MCF 10A (cell line): ENCODE measurements around the gene CBX2. TPM values are rescaled to one million over a fixed set of nuclear protein-coding genes. Genes with fewer than 3 reads are reported as not detected.

Experiments
- BruUV-seq: library from RNA; stranded (reverse); fragments of 400-500 nt; replicated peaks from 2 replicates; lab custom pipeline; 2021; lab: Mats Ljungman, UMichigan
- CTCF ChIA-PET: fragments of 300-600 bp; sonication (Branson Sonifier 250); formaldehyde crosslinking; extraction: SDS; loops from one replicate; lab custom pipeline; 2021; ENCODE audit warnings: antibody characterized with exemption, inconsistent platforms; lab: Yijun Ruan, JAX
- POLR2A ChIA-PET: fragments of 300-600, 350-650 bp; sonication (Branson Sonifier 250); formaldehyde crosslinking; extraction: SDS; loops from one replicate; lab custom pipeline; 2020; ENCODE audit warnings: antibody characterized with exemption, inconsistent platforms; lab: Yijun Ruan, JAX
- DNase-seq: peaks from one replicate; pipeline ENCODE4 v3.0.0-alpha.2; 2018; ENCODE audit not compliant: unreplicated experiment
- H3K27ac Mint-ChIP-seq: one replicate; pipeline ENCODE4 v1.8.0; 2022; ENCODE audit warnings: mild to moderate bottlenecking, low read depth, mixed read lengths; ENCODE audit not compliant: unreplicated experiment
- H3K27me3 Mint-ChIP-seq: one replicate; pipeline ENCODE4 v1.8.0; 2022; ENCODE audit warnings: mixed read lengths; ENCODE audit not compliant: insufficient read depth, unreplicated experiment
- H3K36me3 Mint-ChIP-seq: one replicate; pipeline ENCODE4 v1.8.0; 2022; ENCODE audit warnings: mild to moderate bottlenecking, moderate library complexity, mixed read lengths; ENCODE audit not compliant: insufficient read depth, unreplicated experiment
- H3K4me1 Mint-ChIP-seq: one replicate; pipeline ENCODE4 v1.8.0; 2022; ENCODE audit warnings: mixed read lengths; ENCODE audit not compliant: insufficient read depth, unreplicated experiment
- H3K4me3 Mint-ChIP-seq: one replicate; pipeline ENCODE4 v1.8.0; 2022; ENCODE audit warnings: mild to moderate bottlenecking, moderate library complexity, mixed read lengths; ENCODE audit not compliant: unreplicated experiment
- H3K9me3 Mint-ChIP-seq: one replicate; pipeline ENCODE4 v1.8.0; 2022; ENCODE audit warnings: mixed read lengths; ENCODE audit not compliant: unreplicated experiment
- intact Hi-C: fragments of 100-400 bp; cut with micrococcal nuclease; formaldehyde crosslinking; loops from 2 replicates; pipeline ENCODE4 v1.14.1; 2022
- total RNA-seq: library from RNA; stranded (reverse); gene quantifications from 2 replicates; pipeline ENCODE4 v1.2.3, GENCODE V29; 2022
- TF ChIP-seq, protein P1 (sequence below): fragments of 200-600 bp; IDR thresholded peaks from one replicate; pipeline ENCODE4 v1.8.0; 2022; ENCODE audit warnings: antibody characterized with exemption, mild to moderate bottlenecking; ENCODE audit not compliant: unreplicated experiment

The CBX2 gene
- total RNA-seq, 1 experiment from 2014 or later: 3.9 TPM

DNA sequence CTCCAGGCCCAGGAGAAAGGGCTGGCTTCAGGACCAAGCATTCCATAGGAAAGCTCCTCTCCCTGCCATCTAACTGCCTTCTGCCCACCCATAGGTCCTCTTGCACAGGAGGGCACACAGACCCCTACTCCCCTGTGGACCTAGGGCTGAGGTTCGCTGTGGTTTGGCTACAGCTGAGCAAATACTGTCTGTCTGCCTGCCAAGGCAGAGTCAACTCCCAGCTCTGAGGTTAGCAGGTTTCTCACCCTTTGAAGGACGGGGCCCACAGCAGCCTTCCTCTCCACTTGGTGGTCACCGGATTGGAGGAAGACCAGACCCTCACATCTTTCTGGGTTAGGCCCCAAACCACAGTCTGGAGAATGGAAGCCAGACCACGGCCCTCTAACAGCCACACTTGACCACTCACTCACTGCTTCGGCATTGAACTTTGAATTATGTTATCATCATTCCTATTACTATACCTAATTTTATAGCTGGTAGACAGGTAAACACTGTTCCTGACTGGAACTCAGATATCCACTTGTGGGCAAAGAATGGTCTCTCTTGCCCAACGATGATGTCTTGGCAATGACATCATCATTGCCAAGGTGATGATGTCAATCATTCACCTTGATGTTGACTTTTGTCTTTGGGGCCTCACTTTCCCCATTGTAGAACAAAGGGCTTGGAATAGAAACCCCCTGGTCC lies 47.1 kb downstream of the CBX2 start:
- intact Hi-C loops: no loop called here
- Mint-ChIP-seq H3K4me3 (no peak overlapping the region), H3K27ac (no peak overlapping the region), H3K27me3 (no peaks in the 10 kb centered on the region), H3K4me1 (peaks cover 9% of the 10 kb centered on the region), H3K36me3 (no peaks in the 10 kb centered on the region), H3K9me3 (no peaks in the 10 kb centered on the region)
- BruUV-seq: no TSS peak
- TF ChIP-seq, protein P1, sequence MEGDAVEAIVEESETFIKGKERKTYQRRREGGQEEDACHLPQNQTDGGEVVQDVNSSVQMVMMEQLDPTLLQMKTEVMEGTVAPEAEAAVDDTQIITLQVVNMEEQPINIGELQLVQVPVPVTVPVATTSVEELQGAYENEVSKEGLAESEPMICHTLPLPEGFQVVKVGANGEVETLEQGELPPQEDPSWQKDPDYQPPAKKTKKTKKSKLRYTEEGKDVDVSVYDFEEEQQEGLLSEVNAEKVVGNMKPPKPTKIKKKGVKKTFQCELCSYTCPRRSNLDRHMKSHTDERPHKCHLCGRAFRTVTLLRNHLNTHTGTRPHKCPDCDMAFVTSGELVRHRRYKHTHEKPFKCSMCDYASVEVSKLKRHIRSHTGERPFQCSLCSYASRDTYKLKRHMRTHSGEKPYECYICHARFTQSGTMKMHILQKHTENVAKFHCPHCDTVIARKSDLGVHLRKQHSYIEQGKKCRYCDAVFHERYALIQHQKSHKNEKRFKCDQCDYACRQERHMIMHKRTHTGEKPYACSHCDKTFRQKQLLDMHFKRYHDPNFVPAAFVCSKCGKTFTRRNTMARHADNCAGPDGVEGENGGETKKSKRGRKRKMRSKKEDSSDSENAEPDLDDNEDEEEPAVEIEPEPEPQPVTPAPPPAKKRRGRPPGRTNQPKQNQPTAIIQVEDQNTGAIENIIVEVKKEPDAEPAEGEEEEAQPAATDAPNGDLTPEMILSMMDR: no peak
- ChIA-PET CTCF (no interaction called here), POLR2A (interaction anchor here (1.6 kb wide), 1 partner anchor 12 kb away, joined by 5 read pairs; no protein-coding TSS in a partner anchor)
- no peak for DNase-seq

DNA sequence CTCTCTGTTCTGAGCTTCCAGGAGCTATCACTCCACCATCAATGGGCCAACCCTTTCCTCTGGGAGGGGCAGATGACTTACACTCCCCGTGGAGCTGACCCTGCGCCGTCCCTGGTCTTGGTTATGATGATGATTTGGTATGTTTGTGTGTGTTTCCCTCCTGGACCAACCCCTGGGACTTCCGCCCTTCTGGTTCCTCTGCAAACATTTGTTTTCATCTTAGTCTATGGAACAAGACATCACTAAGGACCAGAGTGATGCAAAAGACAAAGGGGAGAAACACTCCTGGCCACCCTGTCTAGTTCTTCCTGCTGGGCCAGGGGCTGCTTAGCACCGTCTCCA lies 47.6 kb downstream of the CBX2 start:
- TF ChIP-seq, protein P1: no peak
- Mint-ChIP-seq H3K9me3 (no peaks in the 10 kb centered on the region), H3K27me3 (no peaks in the 10 kb centered on the region), H3K4me1 (peaks cover 9% of the 10 kb centered on the region), H3K4me3 (no peak overlapping the region), H3K36me3 (no peaks in the 10 kb centered on the region), H3K27ac (no peak overlapping the region)
- no TSS peak for BruUV-seq
- ChIA-PET POLR2A (interaction anchor here (1.6 kb wide), 1 partner anchor 11 kb away, joined by 5 read pairs; no protein-coding TSS in a partner anchor), CTCF (no interaction called here)
- intact Hi-C loops: no loop called here
- no peak for DNase-seq

DNA sequence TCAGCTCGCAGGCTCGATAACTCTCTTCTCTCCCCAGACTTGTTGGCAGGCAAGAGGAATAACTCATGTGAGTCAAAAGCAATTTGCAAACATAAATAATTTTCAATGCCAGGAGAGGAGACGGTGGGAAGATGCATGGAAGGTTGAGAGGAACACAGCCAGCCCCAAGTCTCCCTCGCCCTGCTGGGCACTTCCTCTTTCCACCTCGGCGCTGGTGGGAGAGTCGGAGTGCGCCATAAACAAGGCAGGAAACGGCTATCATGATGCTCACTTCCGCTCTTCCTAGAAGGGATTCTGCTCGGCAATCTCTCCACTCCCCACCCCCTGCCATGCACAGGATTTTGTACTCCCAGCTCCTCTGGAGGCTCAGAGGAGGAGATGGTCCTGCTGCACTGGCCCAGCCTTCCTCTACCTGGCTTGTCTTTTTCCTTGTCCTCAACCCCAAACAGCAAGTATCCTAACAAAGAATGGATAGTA lies 48.3 kb downstream of the CBX2 start:
- intact Hi-C loops: no loop called here
- no TSS peak for BruUV-seq
- no peaks in the 10 kb centered on the region for H3K27me3 Mint-ChIP-seq
- no peak for DNase-seq
- no peak overlapping the region for H3K27ac Mint-ChIP-seq
- no peaks in the 10 kb centered on the region for H3K36me3 Mint-ChIP-seq
- no peaks in the 10 kb centered on the region for H3K9me3 Mint-ChIP-seq
- peaks cover 9% of the 10 kb centered on the region for H3K4me1 Mint-ChIP-seq
- H3K4me3 Mint-ChIP-seq: no peak overlapping the region
- TF ChIP-seq, protein P1: no peak
- ChIA-PET POLR2A (interaction anchor here (1.6 kb wide), 1 partner anchor 11 kb away, joined by 5 read pairs; no protein-coding TSS in a partner anchor), CTCF (interaction anchor here (1.0 to 2.1 kb wide), 2 partner anchors 10 to 15 kb away, joined by 4 to 7 read pairs; no protein-coding TSS in a partner anchor)

DNA sequence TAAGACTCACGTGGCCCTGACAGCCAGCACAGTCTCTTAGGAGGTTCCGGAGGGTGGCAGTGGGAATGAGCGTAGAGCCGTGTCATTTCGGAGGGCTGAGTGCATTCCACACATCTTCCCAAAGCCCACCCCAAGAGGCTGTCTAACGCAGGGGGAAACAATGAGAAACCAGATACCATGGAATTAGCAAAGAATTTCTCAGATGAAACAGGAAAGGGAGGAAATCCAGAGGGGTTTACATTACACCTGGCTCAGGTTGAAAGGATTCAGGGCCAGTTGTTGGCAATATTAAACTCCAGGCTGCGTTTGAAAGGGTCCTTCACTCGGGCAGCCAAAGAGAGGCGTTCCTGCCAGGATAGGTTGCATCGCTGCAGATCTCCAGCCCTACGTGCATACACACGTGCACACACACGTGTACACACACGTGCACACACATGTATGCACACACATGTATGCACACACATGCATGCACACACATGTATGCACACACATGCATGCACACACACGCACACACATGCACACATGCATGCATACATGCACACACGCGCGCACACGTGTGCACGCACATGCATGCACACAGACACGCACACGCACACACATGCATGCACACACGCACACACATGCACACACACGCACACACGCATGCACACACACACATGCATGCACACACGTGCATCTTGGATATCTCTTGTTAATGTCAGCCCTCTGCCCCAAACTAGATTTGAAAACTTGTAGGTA lies 49.1 kb downstream of the CBX2 start:
- POLR2A ChIA-PET: no interaction called here
- TF ChIP-seq, protein P1: no peak
- CTCF ChIA-PET: interaction anchor here (1.0 to 2.1 kb wide), 2 partner anchors 9 to 16 kb away, joined by 4 to 7 read pairs; no protein-coding TSS in a partner anchor
- H3K4me1 Mint-ChIP-seq: peaks cover 9% of the 10 kb centered on the region
- H3K27me3 Mint-ChIP-seq: no peaks in the 10 kb centered on the region
- no peak for DNase-seq
- no TSS peak for BruUV-seq
- intact Hi-C loops: no loop called here
- H3K9me3 Mint-ChIP-seq: no peaks in the 10 kb centered on the region
- H3K4me3 Mint-ChIP-seq: no peak overlapping the region
- H3K36me3 Mint-ChIP-seq: peaks cover 2% of the 10 kb centered on the region
- no peak overlapping the region for H3K27ac Mint-ChIP-seq
